ENCODE data around the gene IFNW1. TPM values are rescaled to one million over a fixed set of nuclear protein-coding genes. Genes with fewer than 3 reads are reported as not detected.

IFNW1 gene
- total RNA-seq, 4 donors from 2014 or later, result not detected

- no peaks in the 10 kb centered on the region for H3K9me3 ChIP-seq
- no peak overlapping the region for H3K27ac ChIP-seq
- peaks cover 11 to 13% of the 10 kb centered on the region in 2 donors for H3K4me1 ChIP-seq
- no peak overlapping the region for H3K4me3 ChIP-seq (replicated peaks in 1 of 3)
- TF ChIP-seq CTCF (IDR thresholded peaks at IDR 0.05) (no peak), POLR2A (IDR thresholded peaks at IDR 0.05) (no peak)
- H3K36me3 ChIP-seq, result no peaks in the 10 kb centered on the region
- 71 to 94% methylated on average over 4 of the region's 4 CpGs for WGBS, 2 donors
- DNase-seq, result no peak
- no peaks in the 10 kb centered on the region for H3K27me3 ChIP-seq
- intact Hi-C loops (cut with DNase I), result no loop called here
Measured at GRCh38 chr9:21121595-21122251, 19.9 kb downstream of the IFNW1 start.

- no peaks in the 10 kb centered on the region for H3K36me3 ChIP-seq
- H3K9me3 ChIP-seq, result no peaks in the 10 kb centered on the region
- TF ChIP-seq POLR2A (IDR thresholded peaks at IDR 0.05) (no peak), CTCF (IDR thresholded peaks at IDR 0.05) (no peak)
- no peak for DNase-seq
- no peak overlapping the region for H3K27ac ChIP-seq
- H3K4me1 ChIP-seq, result peaks cover 15% of the 10 kb centered on the region in 2 donors
- WGBS, 2 donors, result 74 to 94% methylated on average over 2 of the region's 2 CpGs
- H3K4me3 ChIP-seq (replicated peaks in 1 of 3), result no peak overlapping the region
- H3K27me3 ChIP-seq, result no peaks in the 10 kb centered on the region
- intact Hi-C loops (cut with DNase I), result no loop called here
Measured at GRCh38 chr9:21121079-21121478, 20.6 kb downstream of the IFNW1 start.

GRCh38 chr9:21119093-21119770 is 22.4 kb downstream of the IFNW1 start:
- 50 to 52% methylated on average over 7 of the region's 7 CpGs for WGBS, 2 donors
- intact Hi-C loops (cut with DNase I), result loop anchor here (10.0 kb wide), 1 partner anchor 764 kb away; no protein-coding TSS in a partner anchor
- H3K9me3 ChIP-seq, result no peaks in the 10 kb centered on the region

GRCh38 chr9:21114311-21114710 is 27.3 kb downstream of the IFNW1 start:
- H3K27ac ChIP-seq, result peak overlapping the region; percentile 60 to 80 (median 64)
- peaks cover 35 to 38% of the 10 kb centered on the region in 2 donors for H3K4me1 ChIP-seq
- no peaks in the 10 kb centered on the region for H3K36me3 ChIP-seq
- WGBS, 2 donors, result 27 to 44% methylated on average over 2 of the region's 2 CpGs
- no peaks in the 10 kb centered on the region for H3K9me3 ChIP-seq
- H3K27me3 ChIP-seq, result no peaks in the 10 kb centered on the region
- no peak for TF ChIP-seq POLR2A (IDR thresholded peaks at IDR 0.05)
- no peak for TF ChIP-seq CTCF (IDR thresholded peaks at IDR 0.05)
- H3K4me3 ChIP-seq (replicated peaks in 1 of 3), result no peak overlapping the region
- peak; percentile 52 to 56 for DNase-seq
- intact Hi-C loops (cut with DNase I), result loop anchor here (10.0 kb wide), 1 partner anchor 760 kb away; no protein-coding TSS in a partner anchor

More at GRCh38 chr9:21119093-21119770, 22.4 kb downstream of the IFNW1 start:
- H3K27ac ChIP-seq, result no peak overlapping the region
- H3K27me3 ChIP-seq, result no peaks in the 10 kb centered on the region
- no peak overlapping the region for H3K4me3 ChIP-seq (replicated peaks in 1 of 3)
- TF ChIP-seq CTCF (IDR thresholded peaks at IDR 0.05), result no peak
- no peak for TF ChIP-seq POLR2A (IDR thresholded peaks at IDR 0.05)
- H3K4me1 ChIP-seq, result peaks cover 21 to 29% of the 10 kb centered on the region in 2 donors
- DNase-seq, result no peak
- no peaks in the 10 kb centered on the region for H3K36me3 ChIP-seq

Data from thyroid gland (tissue), 4 donors.